ENCODE results near the gene JPH4.

DNA sequence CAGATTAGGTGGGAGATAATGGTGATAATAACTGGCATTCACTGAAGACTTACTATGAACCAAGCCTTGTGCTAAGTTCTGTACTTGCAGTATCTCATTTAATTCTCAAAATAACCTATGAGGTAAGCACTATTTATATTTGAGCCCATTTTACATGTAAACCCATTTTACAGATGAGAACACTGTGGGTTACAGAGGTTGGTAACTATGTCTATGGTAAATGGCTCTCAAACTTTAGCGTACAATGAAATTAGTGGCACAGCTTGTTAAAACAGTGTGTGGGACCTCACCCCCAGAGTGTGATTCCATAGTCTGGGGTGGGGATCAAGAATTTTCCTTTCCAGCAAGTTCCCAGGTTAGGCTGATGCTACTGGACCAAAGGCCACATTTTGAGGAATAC, 22.2 kb upstream of the JPH4 start:
- TF ChIP-seq POLR2A (IDR thresholded peaks at IDR 0.05; ENCODE audit: extremely low read depth, insufficient read length) (no peak), CTCF (IDR thresholded peaks at IDR 0.05; ENCODE audit: low read depth, low read length) (no peak)
